GM12874 (cell line): ENCODE results near the gene ZSCAN20.

ENCODE experiments used
- TF ChIP-seq, protein P1 (sequence below): IDR thresholded peaks from 2 replicates; pipeline ENCODE4 v1.5.1; 2011; ENCODE audit warnings: low read depth, mild to moderate bottlenecking, control low read depth, low read length, moderate library complexity; ENCODE audit not compliant: insufficient read depth

ZSCAN20 gene

DNA sequence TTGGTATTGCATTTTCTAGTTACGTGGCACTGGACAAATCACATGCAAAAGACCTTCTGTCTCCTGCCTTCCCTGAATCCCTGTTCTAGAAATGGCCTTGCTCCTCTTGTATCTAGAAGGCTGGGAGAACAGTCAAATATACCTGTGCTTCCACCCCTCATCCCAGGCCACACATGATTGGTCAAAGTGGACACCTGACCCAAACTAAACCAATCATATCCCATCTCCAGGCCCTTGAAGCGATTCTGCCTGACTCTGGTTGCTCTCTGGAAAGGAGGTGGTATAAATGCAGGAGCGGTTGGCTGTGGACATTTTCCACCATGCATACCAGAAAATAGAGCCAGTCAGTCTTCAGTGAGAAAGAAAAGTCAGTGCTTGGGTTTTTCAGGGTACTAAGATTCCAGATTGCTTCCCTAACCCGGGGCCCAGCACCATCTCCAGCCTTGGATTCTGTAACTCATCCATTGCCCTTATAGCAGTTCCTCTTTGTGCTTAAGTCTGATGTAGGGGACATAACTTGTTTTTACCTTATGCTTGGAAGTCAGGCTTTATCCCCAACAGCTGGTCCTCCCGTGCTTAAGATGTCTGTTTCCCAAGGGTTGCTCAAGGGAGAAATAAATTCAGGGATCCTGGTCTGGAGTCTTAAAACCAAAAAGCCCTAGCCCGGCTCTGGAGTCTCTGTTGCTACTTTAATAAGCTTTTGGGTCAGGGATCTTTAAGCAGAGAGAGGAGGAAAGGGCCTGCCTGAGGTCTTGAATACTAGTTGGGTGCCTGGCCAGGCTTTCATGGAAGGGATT lies 33.9 kb upstream of the ZSCAN20 start:
- TF ChIP-seq, protein P1, sequence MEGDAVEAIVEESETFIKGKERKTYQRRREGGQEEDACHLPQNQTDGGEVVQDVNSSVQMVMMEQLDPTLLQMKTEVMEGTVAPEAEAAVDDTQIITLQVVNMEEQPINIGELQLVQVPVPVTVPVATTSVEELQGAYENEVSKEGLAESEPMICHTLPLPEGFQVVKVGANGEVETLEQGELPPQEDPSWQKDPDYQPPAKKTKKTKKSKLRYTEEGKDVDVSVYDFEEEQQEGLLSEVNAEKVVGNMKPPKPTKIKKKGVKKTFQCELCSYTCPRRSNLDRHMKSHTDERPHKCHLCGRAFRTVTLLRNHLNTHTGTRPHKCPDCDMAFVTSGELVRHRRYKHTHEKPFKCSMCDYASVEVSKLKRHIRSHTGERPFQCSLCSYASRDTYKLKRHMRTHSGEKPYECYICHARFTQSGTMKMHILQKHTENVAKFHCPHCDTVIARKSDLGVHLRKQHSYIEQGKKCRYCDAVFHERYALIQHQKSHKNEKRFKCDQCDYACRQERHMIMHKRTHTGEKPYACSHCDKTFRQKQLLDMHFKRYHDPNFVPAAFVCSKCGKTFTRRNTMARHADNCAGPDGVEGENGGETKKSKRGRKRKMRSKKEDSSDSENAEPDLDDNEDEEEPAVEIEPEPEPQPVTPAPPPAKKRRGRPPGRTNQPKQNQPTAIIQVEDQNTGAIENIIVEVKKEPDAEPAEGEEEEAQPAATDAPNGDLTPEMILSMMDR = no peak

DNA sequence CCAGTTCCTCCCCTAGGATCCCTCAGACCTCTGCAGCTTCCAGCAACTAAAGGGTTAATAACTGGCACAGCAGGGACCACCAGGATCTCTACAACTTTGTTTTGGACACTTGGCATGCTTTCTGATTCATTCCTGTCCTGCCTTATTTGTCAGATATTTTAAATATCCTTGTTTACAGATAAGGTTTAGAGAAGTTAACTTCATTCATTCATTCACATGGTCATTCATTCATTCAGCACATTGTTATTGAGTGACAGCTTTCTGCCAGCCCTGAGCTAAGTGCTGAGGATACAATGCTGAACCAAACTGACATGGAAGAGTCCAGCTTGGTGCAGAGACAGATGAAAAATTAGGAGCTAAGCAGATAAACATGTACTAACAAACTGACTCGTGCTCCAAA lies 32.8 kb upstream of the ZSCAN20 start:
- TF ChIP-seq, protein P1 = no peak

DNA sequence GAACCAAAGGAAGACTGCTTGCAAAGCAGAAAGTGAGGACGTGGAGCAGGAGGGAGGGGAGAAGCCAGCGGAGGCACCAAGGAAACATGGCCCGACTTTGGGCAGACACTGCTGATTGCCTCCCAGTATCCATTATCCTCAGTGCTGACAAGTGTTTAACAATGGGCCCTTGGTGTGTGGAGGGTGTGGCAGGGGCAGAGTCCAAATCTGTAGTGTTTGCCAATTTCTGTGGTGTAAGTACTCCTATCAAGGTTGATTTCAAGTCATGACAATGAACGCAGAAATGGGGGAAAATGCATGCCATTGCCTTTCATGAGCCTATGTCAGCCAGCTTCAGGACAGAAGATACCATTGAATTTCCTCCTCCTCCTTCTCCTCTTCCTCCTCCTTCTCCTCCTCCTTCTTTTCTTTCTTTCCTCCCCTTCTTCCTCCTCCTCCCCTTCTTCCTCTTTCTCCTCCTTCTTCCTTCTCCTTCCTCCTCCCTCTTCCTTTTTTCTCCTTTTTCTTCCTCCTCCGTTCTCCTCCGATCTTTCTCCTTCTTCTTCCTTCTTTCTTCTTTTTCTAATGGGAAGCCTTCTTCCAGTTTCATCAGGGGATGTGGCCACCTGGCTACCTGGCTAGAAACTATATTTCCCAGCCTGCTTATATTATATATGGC lies 31.2 kb upstream of the ZSCAN20 start:
- TF ChIP-seq, protein P1 = no peak

- TF ChIP-seq, protein P1 = no peak
Measured at GRCh38 chr1:33442141-33442540, 30.3 kb upstream of the ZSCAN20 start.

GRCh38 chr1:33443080-33443704 lies 29.3 kb upstream of the ZSCAN20 start:
- TF ChIP-seq, protein P1 = no peak

GRCh38 chr1:33443705-33444180 lies 28.7 kb upstream of the ZSCAN20 start:
- TF ChIP-seq, protein P1 = no peak

DNA sequence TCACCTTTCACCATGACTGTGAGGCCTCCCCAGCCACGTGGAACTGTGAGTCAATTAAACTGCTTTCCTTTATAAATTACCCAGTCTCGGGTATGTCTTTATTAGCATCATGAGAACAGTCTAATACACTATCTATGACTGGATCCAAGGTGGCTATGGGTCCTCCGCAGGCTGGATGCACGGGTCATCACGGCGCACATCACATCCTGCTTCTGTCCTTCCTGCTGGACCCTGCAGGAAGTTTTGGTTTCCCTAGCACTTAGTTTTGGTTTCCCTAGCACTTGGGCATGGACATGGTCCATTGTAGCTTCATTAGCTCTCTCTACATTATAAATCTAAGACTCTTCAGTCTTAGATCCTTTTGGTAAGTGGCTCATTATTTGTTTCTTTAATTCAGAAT lies 27.3 kb upstream of the ZSCAN20 start:
- TF ChIP-seq, protein P1 = no peak
